Panc1 (cell line): ENCODE data around the gene MICAL1. TPM values are rescaled to one million over a fixed set of nuclear protein-coding genes. Genes with fewer than 3 reads are reported as not detected.

Experiments
- ATAC-seq: fragments of 200-7000 bp; cut with Tn5 transposase; 2 replicates; pipeline ENCODE4 v1.9.1; 2020; ENCODE audit warnings: mild to moderate bottlenecking, moderate library complexity
- BruUV-seq: library from RNA; stranded (reverse); fragments of 400-500 nt; replicated peaks from 2 replicates; lab custom pipeline; 2021; lab: Mats Ljungman, UMichigan
- CTCF ChIA-PET: fragments of 300-600 bp; sonication (Branson Sonifier 250); formaldehyde crosslinking; loops from one replicate; lab custom pipeline; 2022; ENCODE audit warnings: antibody characterized with exemption; lab: Charles Lee
- POLR2A ChIA-PET: fragments of 300-600 bp; sonication (Branson Sonifier 250); formaldehyde crosslinking; loops from one replicate; lab custom pipeline; 2022; ENCODE audit warnings: antibody characterized with exemption; lab: Charles Lee
- DNase-seq: peaks from one replicate; pipeline ENCODE4 v3.0.0-alpha.2; 2010; ENCODE audit warnings: low read depth, low spot score
- H3K27ac ChIP-seq: 2 replicates; pipeline ENCODE4 v1.5.1; 2011; ENCODE audit warnings: mild to moderate bottlenecking, low read length, inconsistent platforms
- H3K27me3 ChIP-seq: fragments of 200-500 bp; sonication (Bioruptor generic); 2 replicates; pipeline ENCODE4 v1.6.0; 2014; ENCODE audit warnings: low read length, inconsistent platforms; ENCODE audit not compliant: control insufficient read depth, insufficient read depth
- H3K36me3 ChIP-seq: fragments of 200-500 bp; sonication (Bioruptor generic); 2 replicates; pipeline ENCODE4 v1.5.1; 2014; ENCODE audit warnings: inconsistent platforms, mild to moderate bottlenecking, low read length, moderate library complexity; ENCODE audit not compliant: control insufficient read depth, insufficient read depth
- H3K4me1 ChIP-seq: 2 replicates; pipeline ENCODE4 v1.5.1; 2011; ENCODE audit warnings: inconsistent platforms, mild to moderate bottlenecking, low read length, moderate library complexity; ENCODE audit not compliant: control insufficient read depth, insufficient read depth
- H3K4me3 ChIP-seq, 2 experiments: 2 replicates each; pipeline ENCODE4 v1.5.1; 2011 to 2012; ENCODE audit warnings: low read depth in 2 of 2, low read length in 2 of 2, mild to moderate bottlenecking in 2 of 2, inconsistent platforms in 1 of 2, moderate library complexity in 1 of 2
- H3K9me3 ChIP-seq: fragments of 200-500 bp; sonication (Bioruptor generic); 2 replicates; pipeline ENCODE4 v1.5.1; 2014; ENCODE audit warnings: low read depth, mild to moderate bottlenecking, inconsistent platforms, low read length, moderate library complexity; ENCODE audit not compliant: control insufficient read depth, insufficient read depth
- CTCF ChIP-seq: fragments of 450-650 bp; IDR thresholded peaks from 2 replicates; pipeline ENCODE4 v1.5.1; 2017; ENCODE audit warnings: mild to moderate bottlenecking
- POLR2AphosphoS5 ChIP-seq: IDR thresholded peaks from 2 replicates; pipeline ENCODE4 v1.6.1; 2012; ENCODE audit warnings: mild to moderate bottlenecking, low read depth, low read length, moderate library complexity
- REST ChIP-seq, 2 experiments: IDR thresholded peaks; 2 replicates each; pipeline ENCODE4 v1.6.1; 2011 to 2012; ENCODE audit warnings: low read depth in 2 of 2, control low read depth in 1 of 2, low read length in 1 of 2, mild to moderate bottlenecking in 1 of 2, moderate library complexity in 1 of 2; ENCODE audit not compliant: insufficient read depth in 1 of 2
- SIN3A ChIP-seq: IDR thresholded peaks from 2 replicates; pipeline ENCODE4 v1.6.1; 2012; ENCODE audit warnings: low read depth, mild to moderate bottlenecking, low read length, moderate library complexity, borderline replicate concordance; ENCODE audit not compliant: insufficient read depth
- TCF7L2 ChIP-seq: IDR thresholded peaks from 2 replicates; pipeline ENCODE4 v1.6.1; 2011; ENCODE audit warnings: mild to moderate bottlenecking, low read depth, low read length, inconsistent platforms
- in situ Hi-C: cut with HindIII; loops from 2 replicates; pipeline ENCODE4 v1.10.0; 2016; ENCODE audit warnings: low sequenced_read_pairs, low pct_unique_long_range_greater_than_20kb
- intact Hi-C: fragments of 100-400 bp; cut with micrococcal nuclease; formaldehyde crosslinking; loops from one replicate; pipeline ENCODE4 v1.10.0; 2022; ENCODE audit not compliant: unreplicated experiment
- total RNA-seq: library from RNA; stranded (reverse); gene quantifications from one replicate; pipeline ENCODE4 v1.2.1, GENCODE V29; 2021; ENCODE audit not compliant: unreplicated experiment

MICAL1 gene
- total RNA-seq, 1 experiment from 2014 or later: 64.5 TPM

GRCh38 chr6:109478222-109478805 lies 22.7 kb upstream of the MICAL1 start:
- H3K36me3 ChIP-seq: peaks cover 32% of the 10 kb centered on the region
- TF ChIP-seq TCF7L2 (no peak), POLR2AphosphoS5 (no peak), REST (IDR thresholded peaks at IDR 0.05; ENCODE audit: insufficient read depth in 1 of 2, low read depth in 2 of 2, low read length in 1 of 2) (no peak), CTCF (no peak), SIN3A (no peak)
- BruUV-seq: no TSS peak
- in situ Hi-C loops (no loop called here), intact Hi-C loops (no loop called here)
- POLR2A ChIA-PET: no interaction called here
- CTCF ChIA-PET: no interaction called here
- ATAC-seq (no peak), DNase-seq (no peak)
- no peaks in the 10 kb centered on the region for H3K9me3 ChIP-seq
- H3K4me3 ChIP-seq: no peak overlapping the region
- no peaks in the 10 kb centered on the region for H3K27me3 ChIP-seq
- peaks cover 44% of the 10 kb centered on the region for H3K4me1 ChIP-seq
- no peak overlapping the region for H3K27ac ChIP-seq

- Histone ChIP-seq H3K9me3 (no peaks in the 10 kb centered on the region), H3K36me3 (peaks cover 36% of the 10 kb centered on the region), H3K4me1 (peaks cover 44% of the 10 kb centered on the region), H3K27me3 (no peaks in the 10 kb centered on the region), H3K4me3 (no peak overlapping the region), H3K27ac (no peak overlapping the region)
- 0 out of 2 replicates have a peak, but pooled peaks have one; percentile 19 for ATAC-seq
- TF ChIP-seq POLR2AphosphoS5 (no peak), CTCF (no peak), SIN3A (no peak), TCF7L2 (no peak), REST (IDR thresholded peaks at IDR 0.05; ENCODE audit: insufficient read depth in 1 of 2, low read depth in 2 of 2, low read length in 1 of 2) (no peak)
- ChIA-PET POLR2A (no interaction called here), CTCF (no interaction called here)
- no TSS peak for BruUV-seq
- in situ Hi-C loops: no loop called here
- DNase-seq: no peak
- intact Hi-C loops: no loop called here
Measured at GRCh38 chr6:109477725-109478124, 22.2 kb upstream of the MICAL1 start.
